HG02623 (cell line): Measurements from ENCODE around the gene CNGA3.
"Not testable (repeated sequence)": the region's sequence is repeated elsewhere in the genome, so short reads cannot be mapped to it uniquely, and the experiment has no call there.

Source experiments
- ATAC-seq: cut with Tn5 transposase; IDR thresholded peaks from one replicate; pipeline ENCODE4 v1.9.1; 2021; ENCODE audit warnings: moderate library complexity; ENCODE audit not compliant: unreplicated experiment

The CNGA3 gene

DNA sequence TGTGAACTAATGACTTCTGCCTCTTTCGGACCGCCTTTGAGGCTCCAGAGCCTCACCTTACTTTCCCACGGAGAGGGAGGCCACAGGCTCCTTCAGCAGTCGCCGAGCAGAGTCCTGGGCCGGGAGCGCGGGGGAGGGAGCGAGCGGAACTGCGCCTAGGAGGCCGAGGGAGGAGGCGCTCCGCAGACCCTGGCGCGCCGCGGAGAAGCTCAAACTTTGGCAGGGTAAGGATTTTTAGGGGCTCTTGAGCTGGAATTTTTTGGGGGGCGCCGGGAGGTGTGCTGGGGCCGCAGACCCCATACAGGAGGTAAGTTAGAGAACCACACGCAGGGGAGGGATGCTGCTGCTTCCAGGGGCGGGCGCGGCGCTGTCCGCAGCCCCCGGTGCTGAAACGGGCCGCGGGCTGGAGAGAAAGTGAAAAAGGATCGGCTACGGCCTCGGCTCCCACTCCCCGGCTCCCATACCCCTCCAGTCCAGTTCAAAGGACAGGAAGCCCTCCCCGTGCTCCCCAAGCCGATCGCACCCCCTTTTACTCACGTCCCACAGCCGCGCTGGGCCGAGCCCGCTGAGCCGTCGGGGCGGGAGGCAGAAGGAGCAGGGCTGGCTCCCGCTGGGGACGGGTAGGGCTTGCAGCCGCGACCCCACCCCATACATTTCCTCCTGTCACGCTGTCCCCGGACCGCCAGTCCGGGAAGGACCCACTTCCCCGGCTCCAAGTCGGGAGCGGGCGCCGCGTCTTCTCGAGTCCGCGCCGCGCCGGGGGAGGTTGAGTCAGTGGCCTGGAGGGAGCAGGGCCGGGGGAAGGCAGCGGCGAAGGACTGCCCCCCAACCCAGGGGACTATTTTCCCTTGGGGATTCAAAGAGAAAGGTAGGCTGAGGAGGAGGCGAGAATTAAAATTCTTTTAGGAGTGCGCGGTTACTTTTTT lies at the start of gene CNGA3:
Gene CNGA3 (plus strand): TSS at position 146 of the 926 bp plus-strand sequence. CDS start 23,520 bp downstream, outside the sequence.
- no peak for ATAC-seq

DNA sequence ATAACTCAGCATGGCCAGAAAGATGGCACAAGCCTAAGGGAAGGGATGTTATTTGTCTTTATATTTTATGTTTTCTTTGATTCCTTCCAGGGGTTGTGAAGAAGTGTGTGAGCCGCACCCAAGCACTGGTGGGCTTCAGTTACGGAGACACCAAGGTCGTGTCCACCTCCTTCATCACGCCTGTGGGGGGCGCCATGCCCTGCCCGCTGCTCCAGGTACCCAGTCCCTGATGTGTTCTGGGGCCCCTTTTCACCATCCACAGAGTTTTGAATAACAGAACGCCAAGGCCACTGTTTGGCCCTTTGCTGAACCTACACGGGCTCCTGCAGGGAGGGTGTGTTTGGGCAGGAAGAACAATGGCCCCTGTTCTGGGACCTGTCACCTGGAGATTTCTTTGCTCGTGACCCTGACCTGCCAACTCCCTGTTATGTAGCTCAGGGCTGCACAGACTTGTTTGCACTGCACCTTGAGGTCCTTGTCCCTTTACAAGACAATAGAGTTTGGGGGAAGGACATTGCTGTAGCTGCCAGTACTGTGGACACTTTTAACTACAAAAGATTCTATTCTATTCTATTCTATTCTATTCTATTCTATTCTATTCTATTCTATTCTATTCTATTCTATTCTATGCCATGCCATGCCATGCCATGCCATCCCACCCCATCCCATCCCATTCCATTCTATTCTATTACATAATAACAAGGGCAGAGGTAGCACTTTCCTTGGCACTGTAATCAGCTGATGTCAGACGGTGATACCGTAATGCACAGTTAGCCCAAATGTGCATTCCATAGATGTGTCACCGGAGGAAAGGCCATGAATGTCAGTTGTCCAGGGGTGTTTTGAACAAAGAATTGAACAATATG lies 48.2 kb upstream of the CNGA3 start:
- no peak for ATAC-seq

DNA sequence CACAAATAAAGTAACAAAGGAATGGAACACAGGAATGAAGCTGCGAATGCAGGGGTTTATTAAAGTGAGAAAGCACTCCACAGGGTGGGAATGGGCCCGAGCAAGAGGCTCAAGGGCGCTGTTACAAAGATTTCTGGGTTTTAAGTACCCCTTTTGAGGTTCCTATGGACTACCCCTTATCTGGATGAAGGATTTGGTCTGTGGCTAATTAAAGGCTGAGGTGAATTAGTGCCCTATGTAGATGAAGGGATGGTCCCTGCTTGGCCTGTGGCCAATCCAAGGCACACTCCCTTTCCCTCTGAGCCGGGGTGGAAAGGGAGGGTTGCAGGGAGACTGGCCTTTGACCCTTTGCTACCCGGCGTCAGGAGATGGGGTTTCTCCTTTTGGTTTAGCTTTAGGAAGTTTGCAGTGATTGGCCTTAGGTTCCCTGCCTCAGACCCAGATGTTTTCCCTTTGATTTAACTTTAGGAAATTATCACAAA lies 47.5 kb upstream of the CNGA3 start:
- ATAC-seq, result no peak

DNA sequence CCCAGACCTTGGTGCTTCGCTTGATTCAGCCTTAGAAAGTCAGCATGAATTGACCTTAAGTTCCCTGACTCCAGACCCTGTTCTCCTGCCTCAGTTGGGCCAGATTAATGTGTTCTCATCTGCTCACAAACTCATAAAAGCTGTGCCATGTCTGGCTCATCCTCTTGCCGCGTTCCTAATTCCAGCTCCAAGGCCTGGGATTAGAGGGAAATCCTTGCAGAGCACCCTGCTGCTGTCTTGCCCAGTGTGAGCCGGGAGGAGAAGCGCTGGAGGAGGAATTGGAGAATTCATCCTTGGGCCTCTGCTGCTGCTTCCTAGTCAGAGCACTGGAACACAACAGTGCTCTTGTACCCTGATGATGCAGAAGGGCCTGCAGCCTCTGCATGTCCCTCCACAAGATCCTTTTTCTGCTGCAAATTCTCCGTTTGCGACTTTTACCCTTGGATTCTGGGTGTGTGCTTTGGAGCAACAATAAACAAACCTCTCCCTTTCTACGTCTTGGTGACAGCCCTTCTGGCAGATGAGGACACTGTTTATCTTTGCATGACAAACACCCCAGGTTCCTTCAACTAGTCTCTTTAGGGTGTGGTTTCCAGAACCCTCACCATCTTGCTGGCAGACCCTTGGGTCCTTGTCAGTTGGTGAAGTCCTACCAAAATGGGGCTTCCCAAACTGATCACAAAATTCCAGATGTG lies 46.9 kb upstream of the CNGA3 start:
- no peak for ATAC-seq

DNA sequence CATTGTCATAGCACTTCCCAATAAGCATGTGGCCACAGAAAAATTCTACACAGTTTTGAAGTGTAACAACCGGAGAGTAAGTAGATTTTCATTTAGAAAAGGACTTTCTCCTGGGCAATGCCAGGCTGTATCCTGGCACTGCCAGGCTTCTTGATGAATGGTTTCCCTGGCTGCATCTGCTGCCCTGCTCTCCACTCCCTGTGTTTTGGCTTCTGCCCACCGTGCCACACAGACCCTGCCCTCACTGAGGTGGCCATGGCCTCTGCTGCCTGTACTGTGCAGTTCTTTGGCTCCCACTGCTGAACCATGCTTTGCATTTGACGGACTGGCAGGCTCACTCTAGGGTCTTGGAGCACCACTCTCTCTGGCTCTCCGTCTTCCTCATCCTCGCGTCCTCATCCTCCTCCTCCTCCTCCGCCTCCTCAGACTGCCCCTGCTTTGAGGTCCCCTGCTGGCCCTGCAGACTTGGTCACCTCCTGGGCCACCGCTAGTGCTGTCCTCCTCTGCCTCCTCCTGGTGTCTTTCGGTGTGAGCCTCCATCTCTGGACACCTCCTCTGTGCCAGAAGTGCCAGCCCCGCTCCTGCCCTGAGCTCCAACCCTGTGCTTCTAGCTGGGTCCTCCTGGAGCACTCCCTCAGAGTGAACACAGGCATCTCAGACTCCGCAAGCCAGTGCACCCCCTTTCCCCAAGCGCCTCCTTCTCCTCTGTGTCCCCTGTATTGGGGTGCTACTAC lies 45.9 kb upstream of the CNGA3 start:
- no peak for ATAC-seq

DNA sequence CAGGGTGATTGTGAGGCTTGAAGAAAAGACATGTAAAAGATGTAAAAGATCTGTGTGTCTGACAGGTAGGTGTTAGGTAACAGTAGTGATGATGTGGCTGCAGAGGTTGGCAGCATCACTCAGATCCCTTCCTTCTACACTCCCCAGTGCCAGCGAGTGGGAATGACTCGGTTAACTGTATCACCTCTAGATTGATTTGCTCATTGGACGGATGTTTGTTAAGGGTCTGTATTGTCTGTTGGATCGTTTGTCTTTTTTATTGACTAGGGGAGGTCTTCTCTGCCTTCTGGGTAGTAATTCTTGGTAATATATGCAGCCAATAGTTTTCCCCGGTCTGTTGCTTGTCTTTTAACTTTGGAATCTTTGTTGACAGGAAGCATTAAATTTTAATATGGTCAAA lies 44.8 kb upstream of the CNGA3 start:
- no peak for ATAC-seq

DNA sequence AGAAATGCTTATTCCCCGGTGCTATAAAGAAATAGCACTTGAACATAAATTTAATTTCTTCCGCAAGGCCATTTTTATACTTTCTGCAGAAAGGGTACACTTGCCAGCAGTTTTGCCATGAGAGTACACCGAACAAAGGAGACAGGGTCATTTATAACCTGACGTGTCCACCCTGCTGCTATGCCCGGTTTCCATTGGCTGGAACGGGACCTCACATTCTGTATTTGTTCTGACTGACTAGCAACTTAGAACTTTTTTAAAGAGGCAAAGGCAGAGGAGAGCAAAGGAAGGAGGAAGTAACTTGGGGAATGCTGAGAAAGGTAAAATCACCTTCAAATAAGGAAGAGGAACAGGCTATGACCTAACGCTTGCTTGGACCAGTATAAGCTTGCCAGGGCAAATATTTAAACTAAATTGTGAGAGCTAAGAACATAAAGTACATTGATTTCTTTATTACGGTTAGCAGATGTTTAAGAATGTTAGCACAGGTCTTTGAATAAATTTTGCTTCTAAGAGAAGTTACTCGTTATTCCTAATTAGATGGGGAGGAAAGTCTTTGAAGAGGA lies 39.0 kb upstream of the CNGA3 start:
- ATAC-seq, result not testable (repeated sequence)

DNA sequence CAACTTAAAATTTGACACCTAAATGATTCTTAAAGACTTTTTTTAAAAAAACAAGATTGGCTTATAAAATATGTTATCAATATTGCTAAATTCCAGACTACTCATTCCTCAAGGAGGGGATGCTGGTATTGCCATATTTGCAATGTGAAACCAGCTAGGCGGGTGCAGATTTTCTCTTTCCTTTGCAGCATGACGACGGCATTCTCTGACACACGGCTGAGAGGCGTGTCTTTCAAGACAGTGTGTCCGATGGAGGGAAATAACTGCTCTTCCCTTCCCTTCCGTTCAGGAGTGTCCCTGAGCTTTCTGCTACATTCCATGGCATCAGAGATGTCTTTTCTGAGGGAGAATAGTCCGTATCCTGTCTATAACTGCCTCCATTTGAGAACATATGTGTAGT lies 38.2 kb upstream of the CNGA3 start:
- ATAC-seq, result no peak

DNA sequence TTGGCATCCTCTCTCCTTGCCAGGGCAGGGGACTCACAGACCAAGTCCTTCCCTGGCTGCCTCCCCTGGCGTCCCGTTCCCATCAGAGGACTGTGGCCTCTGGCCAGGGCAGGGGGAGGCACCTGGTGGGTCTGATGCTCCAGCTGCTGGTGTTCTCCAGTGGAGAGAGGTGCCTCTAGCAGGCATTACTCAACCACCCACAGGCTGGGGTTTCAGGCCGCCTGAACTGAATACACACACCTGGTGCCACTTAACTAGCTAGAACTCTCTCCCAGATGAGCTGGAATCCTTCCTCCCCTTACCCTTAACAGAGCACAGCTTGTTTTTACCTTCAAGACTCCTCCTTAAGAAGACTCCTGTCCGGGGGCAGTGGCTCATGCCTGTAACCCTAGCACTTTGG lies 37.7 kb upstream of the CNGA3 start:
- ATAC-seq, result no peak

DNA sequence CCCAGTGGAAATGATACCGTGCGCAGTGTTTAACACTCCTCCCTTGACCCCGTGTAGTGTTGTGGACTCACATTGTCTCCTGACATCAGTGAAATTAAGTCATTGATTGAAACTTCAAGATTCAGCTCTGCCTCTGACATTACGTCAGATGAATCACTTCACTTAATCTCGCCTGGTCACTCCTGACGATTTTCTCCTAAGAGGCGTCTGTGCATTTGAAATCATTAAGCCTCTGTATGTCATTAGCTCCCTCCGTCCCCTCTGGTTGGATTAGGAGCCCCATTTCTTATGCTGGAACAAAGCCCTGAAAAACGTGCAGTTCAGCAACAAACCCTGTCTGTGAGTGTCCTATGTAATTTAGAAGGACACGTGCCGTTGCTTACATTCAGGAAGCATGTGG lies 36.7 kb upstream of the CNGA3 start:
- no peak for ATAC-seq

DNA sequence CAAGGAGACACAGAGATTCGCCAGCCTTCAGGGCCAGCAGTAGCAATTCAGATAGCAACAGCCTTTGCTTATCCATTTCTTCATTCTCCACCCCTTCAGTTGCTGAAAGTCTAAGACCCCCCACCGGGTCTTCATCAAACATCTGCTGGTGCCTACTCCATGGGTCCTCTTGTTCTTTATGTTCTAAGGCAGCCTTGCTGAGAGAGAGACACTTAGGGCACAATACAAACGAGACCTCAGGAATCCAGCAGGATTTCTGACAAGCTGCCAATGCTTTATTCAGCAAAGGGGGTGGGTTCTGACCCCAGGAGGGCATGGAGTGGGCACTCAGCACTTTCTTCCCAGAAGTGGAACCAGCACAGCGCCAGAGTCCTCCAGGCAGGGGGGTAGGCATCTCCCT lies 36.2 kb upstream of the CNGA3 start:
- ATAC-seq, result no peak

DNA sequence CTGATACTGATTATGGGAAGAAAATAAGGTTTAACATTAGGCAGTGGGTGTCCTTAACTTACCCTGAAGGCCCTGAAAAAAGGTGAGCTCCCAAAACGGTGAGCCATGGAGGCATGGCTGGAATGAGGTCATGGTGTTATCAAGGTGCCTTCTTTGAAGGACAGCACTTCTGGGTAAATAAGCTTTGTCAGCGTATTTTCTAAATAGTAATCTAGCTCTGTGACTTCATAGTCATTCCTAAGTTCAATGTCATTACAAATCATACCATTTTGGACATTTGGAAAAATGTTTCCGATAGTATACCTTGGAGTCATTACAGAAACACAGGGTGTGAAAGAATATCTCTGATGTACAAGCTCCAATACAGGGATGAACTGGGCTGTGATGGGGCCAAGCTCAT lies 35.2 kb upstream of the CNGA3 start:
- no peak for ATAC-seq

DNA sequence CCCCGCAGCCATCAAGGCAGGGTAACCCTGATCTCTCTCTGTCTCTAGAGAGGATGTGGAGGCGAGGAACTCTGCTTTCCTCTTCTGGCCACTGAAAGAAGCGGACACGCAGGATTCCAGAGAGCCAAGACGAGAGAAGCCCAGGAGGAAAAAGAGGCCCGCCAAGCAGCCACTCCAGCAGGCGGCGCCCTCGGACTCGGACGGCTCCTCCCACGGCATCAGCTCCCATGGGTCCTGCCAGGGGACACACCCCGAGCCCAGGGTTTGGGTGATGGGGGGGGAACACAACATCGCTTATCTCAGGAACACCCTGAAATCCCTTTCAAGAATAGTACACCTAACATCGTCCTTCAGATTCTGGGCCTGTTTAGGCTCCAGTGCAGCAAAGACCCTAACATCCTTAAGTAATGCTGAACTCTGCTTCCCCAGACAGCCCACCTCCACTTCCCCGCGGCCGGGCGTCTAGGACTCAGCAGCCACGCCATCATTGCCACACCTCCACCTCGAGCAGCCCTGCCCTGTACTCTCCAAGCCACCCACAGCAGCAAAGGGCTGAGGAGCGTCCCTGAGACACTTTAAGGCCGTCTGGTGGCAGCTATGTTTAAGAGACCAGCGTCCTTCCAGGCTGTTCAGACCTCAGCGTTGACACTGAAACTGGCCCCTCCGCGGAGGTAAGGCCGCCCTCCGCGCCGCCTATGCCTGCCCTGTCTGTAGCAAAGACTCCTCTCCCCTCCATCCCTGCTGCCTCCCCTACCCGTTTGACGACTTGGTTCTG lies 34.3 kb upstream of the CNGA3 start:
- no peak for ATAC-seq

DNA sequence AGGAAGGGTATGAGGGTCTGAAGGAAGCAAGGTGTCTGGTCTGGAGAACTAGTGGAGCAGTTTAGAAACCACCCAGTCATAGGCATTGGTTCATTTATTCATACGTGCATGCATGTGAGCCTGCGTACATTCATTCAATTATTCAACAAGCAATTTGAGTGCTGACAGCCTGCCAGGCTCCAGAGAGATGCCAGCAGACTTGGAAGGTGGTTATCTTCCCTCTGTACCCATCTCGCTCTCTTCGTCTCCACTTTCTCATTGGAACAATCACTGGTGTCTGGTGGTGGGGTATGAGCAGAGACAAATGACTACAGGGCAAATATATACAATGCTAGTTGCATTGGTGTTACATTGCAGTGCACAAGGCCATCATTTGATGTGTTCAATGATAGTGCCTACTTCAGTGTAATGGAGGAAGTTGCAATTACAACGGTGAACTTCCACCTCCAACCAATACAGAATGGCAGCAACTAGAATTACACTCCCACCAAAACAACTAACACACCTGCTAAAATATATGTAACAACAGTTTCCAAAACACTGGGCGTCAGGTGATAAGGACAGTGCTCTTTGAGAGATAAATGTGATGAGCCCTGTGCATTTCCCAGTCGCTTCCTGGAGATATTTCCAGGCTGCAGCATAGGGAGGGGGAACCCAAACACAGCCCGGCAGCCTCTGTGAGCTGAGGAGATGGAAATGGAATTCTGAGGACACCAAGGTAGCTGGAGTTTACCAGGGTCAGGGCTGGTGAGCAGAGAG lies 32.6 kb upstream of the CNGA3 start:
- no peak for ATAC-seq

DNA sequence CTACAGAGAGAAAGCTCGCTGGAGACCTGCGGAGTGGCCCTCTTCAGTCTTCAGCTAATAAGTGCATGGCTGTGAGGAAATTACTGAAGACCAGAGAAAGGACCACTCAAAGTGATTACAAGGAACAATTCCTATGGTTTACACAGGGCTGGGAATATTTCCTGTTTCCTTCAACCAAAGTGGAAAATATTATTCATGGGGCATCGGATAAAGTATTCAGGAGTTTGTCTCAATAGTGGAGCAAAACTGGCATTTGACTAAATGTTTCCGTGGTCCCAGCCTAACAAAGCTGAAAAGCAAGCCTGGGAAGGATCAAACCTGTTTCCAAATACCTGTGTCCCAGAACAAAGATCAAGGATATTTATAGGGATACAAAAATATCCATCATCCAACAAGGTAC lies 32.0 kb upstream of the CNGA3 start:
- ATAC-seq, result no peak

DNA sequence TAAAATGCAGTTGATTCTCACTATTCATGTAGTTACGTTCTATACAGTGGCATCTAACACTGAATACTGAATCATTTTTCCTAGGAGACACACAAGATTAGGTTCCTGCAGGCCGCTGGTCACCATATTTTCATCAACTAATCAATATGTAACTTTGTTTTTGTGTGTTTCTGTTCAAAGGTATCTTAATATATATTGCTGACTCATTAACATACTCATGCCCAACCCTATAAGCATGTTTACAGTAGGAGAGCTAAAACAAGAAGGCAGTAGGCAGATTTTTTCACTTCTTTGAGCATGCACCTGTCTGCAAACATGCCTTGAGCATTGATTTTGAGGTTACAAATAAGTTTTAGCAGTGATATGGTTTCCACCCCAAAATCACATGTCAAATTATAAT lies 30.3 kb upstream of the CNGA3 start:
- no peak for ATAC-seq

DNA sequence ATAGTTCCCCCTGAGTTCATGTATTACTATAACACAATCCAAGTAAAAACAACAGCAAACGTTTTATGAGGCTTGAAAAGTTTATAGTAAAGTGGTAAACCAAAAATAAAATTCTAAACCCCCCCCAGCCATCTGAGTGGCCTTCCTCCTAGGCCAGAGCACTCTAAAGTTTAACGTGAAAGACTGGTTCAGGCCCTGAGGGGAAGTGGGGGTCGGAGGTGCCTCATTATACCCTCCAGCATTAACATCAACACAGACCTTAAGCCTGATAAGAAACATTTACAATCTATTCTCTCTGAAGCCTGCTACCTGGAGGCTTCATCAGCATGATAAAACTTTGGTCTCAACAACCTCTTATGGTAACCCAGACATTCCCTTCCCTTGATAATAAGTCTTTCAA lies 29.0 kb upstream of the CNGA3 start:
- ATAC-seq, result no peak

DNA sequence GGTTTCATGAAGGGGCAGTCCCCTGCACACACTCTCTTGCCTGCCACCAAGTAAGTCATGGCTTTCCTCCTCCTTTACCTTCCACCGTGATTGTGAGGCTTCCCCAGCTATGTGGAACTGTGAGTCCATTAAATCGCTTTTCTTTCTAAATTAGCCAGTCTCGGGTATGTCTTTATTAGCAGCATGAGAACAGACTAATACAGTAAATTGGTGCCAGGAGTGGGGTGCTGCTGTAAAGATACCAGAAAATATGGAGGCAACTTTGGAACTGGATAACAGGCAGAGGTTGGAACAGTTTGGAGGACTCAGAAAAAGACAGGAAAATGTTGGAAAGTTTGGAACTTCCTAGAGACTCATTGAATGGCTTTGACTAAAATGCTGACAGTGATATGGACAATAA lies 26.1 kb upstream of the CNGA3 start:
- not testable (repeated sequence) for ATAC-seq

DNA sequence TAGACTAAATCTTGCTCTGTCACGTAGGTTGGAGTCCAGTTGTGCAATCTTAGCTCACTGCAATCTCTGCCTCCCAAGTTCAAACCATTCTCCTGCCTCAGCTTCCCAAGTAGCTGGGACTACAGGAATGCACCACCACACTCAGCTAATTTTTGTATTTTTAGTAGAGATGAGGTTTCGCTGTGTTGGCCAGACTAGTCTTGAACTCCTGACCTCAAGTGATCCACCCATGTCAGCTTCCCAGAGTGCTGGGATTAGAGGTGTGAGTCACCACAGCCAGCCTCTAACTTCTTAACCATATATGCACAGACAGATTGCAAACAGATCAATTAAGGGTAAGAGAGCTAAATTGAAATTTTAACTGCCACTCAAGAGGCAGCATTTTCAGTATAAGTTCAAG lies 22.1 kb upstream of the CNGA3 start:
- no peak for ATAC-seq
